Neural cell (in vitro differentiated cells): ENCODE measurements around the gene MARK2. TPM values are rescaled to one million over a fixed set of nuclear protein-coding genes. Genes with fewer than 3 reads are reported as not detected.

Source experiments
- H2AFZ ChIP-seq: fragments of 200-600, 300-800 bp; sonication (generic), shearing (Covaris generic); 2 replicates; pipeline ENCODE4 v1.6.0; 2014; ENCODE audit warnings: low read depth, mild to moderate bottlenecking, antibody characterized with exemption, low read length, moderate library complexity
- H3F3A ChIP-seq: fragments of 200-600 bp; shearing (Covaris generic); 2 replicates; pipeline ENCODE4 v1.6.1; 2016; ENCODE audit warnings: mild to moderate bottlenecking, moderate library complexity, mixed read lengths, antibody characterized with exemption, low read length; ENCODE audit not compliant: insufficient read depth, poor library complexity, severe bottlenecking
- H3K27ac ChIP-seq: fragments of 200-600, 300-800 bp; sonication (generic), shearing (Covaris generic); 2 replicates; pipeline ENCODE4 v1.5.1; 2014; ENCODE audit warnings: mild to moderate bottlenecking, low read length, moderate library complexity
- H3K27me3 ChIP-seq: fragments of 300-800, 200-600 bp; sonication (generic), shearing (Covaris generic); 2 replicates; pipeline ENCODE4 v1.6.0; 2014; ENCODE audit warnings: mild to moderate bottlenecking, low read depth, low read length, moderate library complexity; ENCODE audit not compliant: insufficient read depth
- H3K36me3 ChIP-seq: fragments of 300-800, 200-600 bp; sonication (generic), shearing (Covaris generic); 2 replicates; pipeline ENCODE4 v1.5.1; 2014; ENCODE audit warnings: mild to moderate bottlenecking, antibody characterized with exemption, low read length, moderate library complexity; ENCODE audit not compliant: insufficient read depth
- H3K4me2 ChIP-seq: fragments of 300-800, 200-600 bp; sonication (generic), shearing (Covaris generic); 2 replicates; pipeline ENCODE4 v1.6.0; 2014; ENCODE audit warnings: mild to moderate bottlenecking, low read length
- H3K4me3 ChIP-seq: fragments of 300-800, 200-600 bp; sonication (generic), shearing (Covaris generic); 2 replicates; pipeline ENCODE4 v1.5.1; 2014; ENCODE audit warnings: mild to moderate bottlenecking, low read length, moderate library complexity
- H3K79me2 ChIP-seq: fragments of 200-600 bp; shearing (Covaris generic); replicated peaks from 2 replicates; pipeline ENCODE4 v1.6.0; 2014; ENCODE audit warnings: mild to moderate bottlenecking, low read length, moderate library complexity; ENCODE audit not compliant: insufficient read depth
- H3K9ac ChIP-seq: fragments of 300-800, 200-600 bp; sonication (generic), shearing (Covaris generic); 2 replicates; pipeline ENCODE4 v1.6.1; 2016; ENCODE audit warnings: mild to moderate bottlenecking, low read length, mixed read lengths
- H3K9me2 ChIP-seq: fragments of 200-600 bp; shearing (Covaris generic); 2 replicates; pipeline ENCODE4 v1.6.1; 2016; ENCODE audit warnings: mild to moderate bottlenecking, low read length, mixed read lengths; ENCODE audit not compliant: insufficient read depth
- H3K9me3 ChIP-seq: fragments of 200-600, 300-800 bp; sonication (generic), shearing (Covaris generic); 2 replicates; pipeline ENCODE4 v1.6.1; 2016; ENCODE audit warnings: mild to moderate bottlenecking, mixed run types, low read length, moderate library complexity, mixed read lengths
- H4K20me1 ChIP-seq: fragments of 200-600 bp; shearing (Covaris generic); 2 replicates; pipeline ENCODE4 v1.6.1; 2016; ENCODE audit warnings: mild to moderate bottlenecking, mixed run types; ENCODE audit not compliant: insufficient read depth
- CTCF ChIP-seq: fragments of 450-650 bp; IDR thresholded peaks from 2 replicates; pipeline ENCODE4 v1.5.1; 2014; ENCODE audit warnings: antibody characterized with exemption, mild to moderate bottlenecking, moderate library complexity; ENCODE audit not compliant: poor library complexity, severe bottlenecking
- EP300 ChIP-seq: fragments of 450-650 bp; conservative IDR thresholded peaks from 2 replicates; pipeline ENCODE4 v1.6.1; 2014; ENCODE audit warnings: antibody characterized with exemption, mild to moderate bottlenecking, moderate library complexity; ENCODE audit not compliant: poor library complexity, severe bottlenecking
- EZH2 ChIP-seq: fragments of 200-600, 300-800 bp; shearing (Covaris generic), sonication (generic); IDR thresholded peaks from 2 replicates; pipeline ENCODE4 v1.6.1; 2014; ENCODE audit warnings: antibody characterized with exemption, low read length, borderline replicate concordance, mild to moderate bottlenecking; ENCODE audit not compliant: insufficient read depth, poor library complexity, severe bottlenecking
- MXI1 ChIP-seq: fragments of 450-650 bp; conservative IDR thresholded peaks from 2 replicates; pipeline ENCODE4 v1.6.1; 2014; ENCODE audit warnings: antibody characterized with exemption, mild to moderate bottlenecking; ENCODE audit not compliant: poor library complexity, severe bottlenecking
- POLR2AphosphoS5 ChIP-seq: IDR thresholded peaks from 2 replicates; pipeline ENCODE4 v1.6.1; 2012
- RAD21 ChIP-seq: fragments of 450-650 bp; conservative IDR thresholded peaks from 2 replicates; pipeline ENCODE4 v1.6.1; 2014; ENCODE audit warnings: antibody characterized with exemption, mild to moderate bottlenecking, moderate library complexity
- REST ChIP-seq: IDR thresholded peaks from 2 replicates; pipeline ENCODE4 v1.6.1; 2012; ENCODE audit warnings: borderline replicate concordance
- SMC3 ChIP-seq: fragments of 450-650 bp; conservative IDR thresholded peaks from 2 replicates; pipeline ENCODE4 v1.6.1; 2014; ENCODE audit warnings: antibody characterized with exemption, mild to moderate bottlenecking, moderate library complexity; ENCODE audit not compliant: poor library complexity
- TAF1 ChIP-seq: IDR thresholded peaks from 2 replicates; pipeline ENCODE4 v1.6.1; 2012; ENCODE audit warnings: low read depth
- polyA plus RNA-seq: library from polyadenylated mRNA; depleted of rRNA; stranded (reverse); fragments of >200 nt; gene quantifications from 2 replicates; pipeline ENCODE4 v1.2.3, GENCODE V29; 2014

MARK2 gene
- polyA plus RNA-seq, 1 donor from 2014 or later = 11.3 TPM

DNA sequence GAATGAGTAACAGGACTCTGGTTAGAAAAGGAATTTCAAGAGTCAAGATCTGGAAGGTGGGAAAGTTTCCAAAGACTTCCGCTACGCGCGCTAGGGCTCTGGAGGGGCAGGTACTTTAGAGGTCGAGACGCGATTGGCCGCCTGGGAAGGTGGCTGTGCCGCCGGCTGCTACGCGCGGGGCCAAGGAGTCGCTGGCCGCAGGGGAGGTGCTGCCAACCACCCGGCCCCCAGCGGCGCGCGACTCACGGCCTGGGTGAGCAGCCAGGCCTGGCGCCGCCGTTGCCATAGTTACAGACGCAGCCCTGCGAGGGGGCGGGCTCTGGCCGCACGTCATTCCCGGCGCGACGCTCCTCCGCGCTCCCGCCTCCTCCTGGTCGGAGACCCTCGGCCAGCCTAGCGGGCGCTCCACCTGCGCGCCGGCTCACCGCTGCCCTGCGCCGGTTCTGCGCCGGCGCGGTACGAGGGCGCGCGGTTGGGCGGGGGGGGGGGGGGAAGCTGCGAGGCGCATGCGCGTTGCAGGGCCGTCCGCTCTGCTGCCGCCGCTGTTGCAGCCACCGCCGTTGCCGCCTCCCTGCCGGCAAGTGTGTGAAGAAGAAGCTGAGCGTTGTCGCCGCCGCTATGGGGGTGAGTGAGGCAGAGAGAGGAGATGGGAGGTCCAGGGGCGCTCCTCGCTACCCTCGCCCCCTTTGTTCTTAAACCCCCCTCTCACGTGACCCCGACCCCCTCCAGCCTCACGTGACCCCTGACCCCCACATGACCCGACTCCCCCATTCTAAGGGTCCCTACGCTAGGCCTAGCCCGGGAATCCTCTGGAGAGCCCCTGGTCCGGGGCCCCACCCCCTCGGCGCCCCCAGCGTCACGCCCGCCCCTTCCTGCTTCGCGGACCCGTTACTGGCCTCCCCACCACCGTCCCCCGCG, 99.8 kb downstream of the MARK2 start, which contains the start of gene NAA40:
NAA40 (plus strand) TSS at position 524 of the 918 bp plus-strand sequence; CDS start at position 619, 95 bp downstream.
- Histone ChIP-seq H3K27me3 (no peaks in the 10 kb centered on the region), H3K79me2 (peaks cover 37% of the 10 kb centered on the region), H3K4me3 (peak within 1 kb of the TSS; percentile 96), H2AFZ (peak within 1 kb of the TSS; percentile 56), H3K27ac (peak within 1 kb of the TSS; percentile 75), H3K9me3 (no peaks in the 10 kb centered on the region), H3F3A (peaks cover 5% of the 10 kb centered on the region), H3K9me2 (no peaks in the 10 kb centered on the region), H4K20me1 (no peaks in the 10 kb centered on the region), H3K9ac (peak within 1 kb of the TSS; percentile 89), H3K4me2 (peak within 1 kb of the TSS; percentile 94), H3K36me3 (no peaks in the 10 kb centered on the region)
- TF ChIP-seq SMC3 (peak; percentile 59), REST (peak; percentile 68), EZH2 (no peak), RAD21 (no peak), CTCF (peak; percentile 51), EP300 (peak; percentile 53), POLR2AphosphoS5 (peak; percentile 93), MXI1 (peak; percentile 96), TAF1 (no peak)

DNA sequence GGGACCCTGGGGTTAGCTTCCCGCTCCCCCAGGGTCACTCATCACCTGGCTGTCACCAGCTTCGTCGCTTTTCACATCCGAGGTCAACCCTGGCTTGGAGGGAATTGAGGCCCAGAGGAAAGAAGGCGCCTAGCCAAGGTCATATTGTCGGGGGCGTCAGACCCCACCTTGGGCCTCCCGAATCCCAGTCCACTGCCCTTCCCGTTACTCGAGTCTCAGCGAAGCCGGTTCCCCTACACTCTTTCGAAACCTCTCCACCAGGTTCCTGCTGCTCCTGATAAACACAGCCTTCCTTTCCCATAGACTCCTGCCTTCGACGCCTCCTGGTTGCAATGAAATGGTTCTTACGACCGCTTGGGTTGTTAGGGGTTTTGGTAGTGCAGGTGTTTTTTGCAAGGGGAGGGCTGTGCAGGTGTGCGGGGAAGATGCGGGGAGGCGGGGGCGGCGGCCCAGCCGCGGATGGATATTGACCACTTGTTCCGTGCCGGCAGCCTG, 100.5 kb downstream of the MARK2 start:
- H3K9me3 ChIP-seq = no peaks in the 10 kb centered on the region
- H3K27ac ChIP-seq = peak overlapping the region; percentile 75
- peak overlapping the region; percentile 56 for H2AFZ ChIP-seq
- peak overlapping the region; percentile 94 for H3K4me2 ChIP-seq
- H3K4me3 ChIP-seq = peak overlapping the region; percentile 96
- peaks cover 44% of the 10 kb centered on the region for H3K79me2 ChIP-seq
- no peak for TF ChIP-seq EZH2
- peak; percentile 46 for TF ChIP-seq SMC3
- peak overlapping the region; percentile 89 for H3K9ac ChIP-seq
- peaks cover 5% of the 10 kb centered on the region for H3F3A ChIP-seq
- H3K27me3 ChIP-seq = no peaks in the 10 kb centered on the region
- no peaks in the 10 kb centered on the region for H3K9me2 ChIP-seq
- no peaks in the 10 kb centered on the region for H3K36me3 ChIP-seq
- H4K20me1 ChIP-seq = no peaks in the 10 kb centered on the region
